ENCODE measurements around the gene FARSB.

FARSB gene

DNA sequence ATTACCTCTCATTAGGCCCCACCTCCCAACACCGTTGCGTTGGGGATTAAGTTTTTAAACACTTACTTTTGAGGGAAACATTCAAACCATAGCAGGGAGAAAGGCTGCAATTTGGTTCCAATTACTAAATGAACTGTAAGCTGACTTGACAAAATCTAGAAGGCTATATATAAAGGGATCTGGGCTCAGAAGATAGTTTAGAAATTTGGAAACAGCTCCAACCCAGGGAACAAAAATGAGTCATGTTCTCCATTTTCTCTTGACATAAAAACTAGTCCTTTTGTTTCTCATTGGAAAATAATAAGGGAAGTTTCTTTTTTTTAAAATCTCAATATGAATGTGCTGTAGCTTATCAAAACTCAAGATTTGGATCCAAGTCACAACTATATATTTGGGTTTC is 33.0 kb upstream of the FARSB start (continued):
- TF ChIP-seq, protein P1, sequence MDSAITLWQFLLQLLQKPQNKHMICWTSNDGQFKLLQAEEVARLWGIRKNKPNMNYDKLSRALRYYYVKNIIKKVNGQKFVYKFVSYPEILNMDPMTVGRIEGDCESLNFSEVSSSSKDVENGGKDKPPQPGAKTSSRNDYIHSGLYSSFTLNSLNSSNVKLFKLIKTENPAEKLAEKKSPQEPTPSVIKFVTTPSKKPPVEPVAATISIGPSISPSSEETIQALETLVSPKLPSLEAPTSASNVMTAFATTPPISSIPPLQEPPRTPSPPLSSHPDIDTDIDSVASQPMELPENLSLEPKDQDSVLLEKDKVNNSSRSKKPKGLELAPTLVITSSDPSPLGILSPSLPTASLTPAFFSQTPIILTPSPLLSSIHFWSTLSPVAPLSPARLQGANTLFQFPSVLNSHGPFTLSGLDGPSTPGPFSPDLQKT (IDR thresholded peaks at IDR 0.05; ENCODE audit: borderline replicate concordance, low read depth, low read length): no peak
- TF ChIP-seq ZBTB17 (tag by site-specific recombination; IDR thresholded peaks at IDR 0.05) (no peak), ZNF239 (tag by site-specific recombination; IDR thresholded peaks at IDR 0.05) (no peak), MEIS1 (CRISPR knock-in tag; IDR thresholded peaks at IDR 0.05; ENCODE audit: borderline replicate concordance) (no peak), ZNF140 (tag by site-specific recombination; IDR thresholded peaks at IDR 0.05) (no peak)

- CTCF ChIA-PET: interaction anchor here (0.5 to 3.0 kb wide), 4 partner anchors 31 to 885 kb away, joined by 3 to 9 read pairs (median 3); no protein-coding TSS in a partner anchor
- Histone ChIP-seq H3K27ac (ENCODE audit: extremely low read depth, low read depth, low read length) (no peak overlapping the region), H3K4me1 (ENCODE audit: control insufficient read depth, insufficient read depth, low read length) (no peaks in the 10 kb centered on the region), H3K9me3 (ENCODE audit: control insufficient read depth, insufficient read depth, low read depth, low read length) (no peaks in the 10 kb centered on the region), H3K4me3 (ENCODE audit: low read depth, low read length) (no peak overlapping the region), H3K36me3 (ENCODE audit: control insufficient read depth in 2 of 2, insufficient read depth in 1 of 2, low read length in 2 of 2) (no peaks in the 10 kb centered on the region)
- TF ChIP-seq ZNF146 (tag by site-specific recombination; IDR thresholded peaks at IDR 0.05) (no peak), ZFHX2 (tag by site-specific recombination; conservative IDR thresholded peaks at IDR 0.05) (no peak), ZNF10 (tag by site-specific recombination; IDR thresholded peaks at IDR 0.05) (no peak), ZNF747 (tag by site-specific recombination; IDR thresholded peaks at IDR 0.05) (no peak), ZNF155 (tag by site-specific recombination; IDR thresholded peaks at IDR 0.05) (no peak), ZNF677 (tag by site-specific recombination; IDR thresholded peaks at IDR 0.05) (no peak), ZBTB10 (tag by site-specific recombination; IDR thresholded peaks at IDR 0.05) (no peak), ZNF112 (tag by site-specific recombination; IDR thresholded peaks at IDR 0.05) (no peak), ZNF140 (tag by site-specific recombination; IDR thresholded peaks at IDR 0.05) (no peak), HIC1 (tag by site-specific recombination; IDR thresholded peaks at IDR 0.05) (no peak), KLF9 (tag by site-specific recombination; IDR thresholded peaks at IDR 0.05; ENCODE audit: low read depth) (no peak), ZNF776 (tag by site-specific recombination; IDR thresholded peaks at IDR 0.05; ENCODE audit: borderline replicate concordance) (no peak), ZNF48 (tag by site-specific recombination; IDR thresholded peaks at IDR 0.05) (no peak), ZNF585B (tag by site-specific recombination; IDR thresholded peaks at IDR 0.05) (no peak), TCF7L2 (IDR thresholded peaks at IDR 0.05; ENCODE audit: borderline replicate concordance, low read depth, low read length) (no peak), ZNF626 (tag by site-specific recombination; IDR thresholded peaks at IDR 0.05) (no peak), ZNF292 (tag by site-specific recombination; IDR thresholded peaks at IDR 0.05; ENCODE audit: borderline replicate concordance, low read depth) (no peak)
- TF ChIP-seq, protein P2, sequence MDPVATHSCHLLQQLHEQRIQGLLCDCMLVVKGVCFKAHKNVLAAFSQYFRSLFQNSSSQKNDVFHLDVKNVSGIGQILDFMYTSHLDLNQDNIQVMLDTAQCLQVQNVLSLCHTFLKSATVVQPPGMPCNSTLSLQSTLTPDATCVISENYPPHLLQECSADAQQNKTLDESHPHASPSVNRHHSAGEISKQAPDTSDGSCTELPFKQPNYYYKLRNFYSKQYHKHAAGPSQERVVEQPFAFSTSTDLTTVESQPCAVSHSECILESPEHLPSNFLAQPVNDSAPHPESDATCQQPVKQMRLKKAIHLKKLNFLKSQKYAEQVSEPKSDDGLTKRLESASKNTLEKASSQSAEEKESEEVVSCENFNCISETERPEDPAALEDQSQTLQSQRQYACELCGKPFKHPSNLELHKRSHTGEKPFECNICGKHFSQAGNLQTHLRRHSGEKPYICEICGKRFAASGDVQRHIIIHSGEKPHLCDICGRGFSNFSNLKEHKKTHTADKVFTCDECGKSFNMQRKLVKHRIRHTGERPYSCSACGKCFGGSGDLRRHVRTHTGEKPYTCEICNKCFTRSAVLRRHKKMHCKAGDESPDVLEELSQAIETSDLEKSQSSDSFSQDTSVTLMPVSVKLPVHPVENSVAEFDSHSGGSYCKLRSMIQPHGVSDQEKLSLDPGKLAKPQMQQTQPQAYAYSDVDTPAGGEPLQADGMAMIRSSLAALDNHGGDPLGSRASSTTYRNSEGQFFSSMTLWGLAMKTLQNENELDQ (tag by site-specific recombination; IDR thresholded peaks at IDR 0.05; ENCODE audit: low read depth): no peak
- POLR2A ChIA-PET: no interaction called here
These were observed 30.3 kb upstream of the FARSB start for GRCh38 chr2:222686086-222686750.

Data from HEK293 (cell line).